Stomach (tissue), 4 donors: ENCODE measurements around the gene ZNF280D.

ENCODE experiments used
- POLR2AphosphoS5 ChIP-seq, 3 donors: sonication (generic); formaldehyde crosslinking; IDR thresholded peaks; one replicate each; pipeline ENCODE4 v1.6.1; 2016; ENCODE audit warnings: antibody characterized with exemption in 3 of 3
- TF ChIP-seq, protein P1 (sequence below), 7 experiments: fragments of 450-650 bp in 4 of 7; fragments of 200-600 bp in 3 of 7; sonication (generic) in 3 of 7; IDR thresholded peaks; one replicate each; pipeline ENCODE4 v1.5.1; 2016 to 2019; ENCODE audit warnings: antibody characterized with exemption in 7 of 7, control low read depth in 2 of 7, mild to moderate bottlenecking in 1 of 7

DNA sequence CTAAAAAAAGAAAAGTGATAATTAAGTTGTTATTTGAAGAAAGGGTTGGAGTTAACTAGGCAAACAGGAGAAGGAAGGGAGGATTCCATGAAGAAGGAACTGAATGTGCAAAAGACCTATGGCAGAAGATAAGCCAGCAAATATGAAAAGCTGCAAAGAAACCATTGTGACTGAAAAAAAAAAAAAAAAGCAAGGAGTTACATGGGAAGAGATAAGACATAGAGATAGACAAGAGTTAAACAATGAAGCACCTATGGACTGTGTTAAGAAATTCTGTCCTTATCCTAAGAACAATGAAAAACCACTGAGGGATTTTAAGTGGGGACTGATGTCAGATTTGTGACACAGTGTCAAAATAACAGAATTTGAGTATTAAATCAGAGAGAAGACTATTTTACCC, 17.0 kb downstream of the ZNF280D start:
- TF ChIP-seq POLR2AphosphoS5 (IDR thresholded peaks at IDR 0.05), result no peak
- TF ChIP-seq, protein P1, sequence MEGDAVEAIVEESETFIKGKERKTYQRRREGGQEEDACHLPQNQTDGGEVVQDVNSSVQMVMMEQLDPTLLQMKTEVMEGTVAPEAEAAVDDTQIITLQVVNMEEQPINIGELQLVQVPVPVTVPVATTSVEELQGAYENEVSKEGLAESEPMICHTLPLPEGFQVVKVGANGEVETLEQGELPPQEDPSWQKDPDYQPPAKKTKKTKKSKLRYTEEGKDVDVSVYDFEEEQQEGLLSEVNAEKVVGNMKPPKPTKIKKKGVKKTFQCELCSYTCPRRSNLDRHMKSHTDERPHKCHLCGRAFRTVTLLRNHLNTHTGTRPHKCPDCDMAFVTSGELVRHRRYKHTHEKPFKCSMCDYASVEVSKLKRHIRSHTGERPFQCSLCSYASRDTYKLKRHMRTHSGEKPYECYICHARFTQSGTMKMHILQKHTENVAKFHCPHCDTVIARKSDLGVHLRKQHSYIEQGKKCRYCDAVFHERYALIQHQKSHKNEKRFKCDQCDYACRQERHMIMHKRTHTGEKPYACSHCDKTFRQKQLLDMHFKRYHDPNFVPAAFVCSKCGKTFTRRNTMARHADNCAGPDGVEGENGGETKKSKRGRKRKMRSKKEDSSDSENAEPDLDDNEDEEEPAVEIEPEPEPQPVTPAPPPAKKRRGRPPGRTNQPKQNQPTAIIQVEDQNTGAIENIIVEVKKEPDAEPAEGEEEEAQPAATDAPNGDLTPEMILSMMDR (IDR thresholded peaks at IDR 0.05), result no peak
